GM18951 (cell line): ENCODE measurements around the gene ITPR3.

Experiments used
- POLR2A ChIP-seq: IDR thresholded peaks from 4 replicates; pipeline ENCODE4 v1.6.1; 2011; ENCODE audit warnings: mild to moderate bottlenecking; ENCODE audit not compliant: insufficient read length, insufficient read depth; ENCODE audit errors: extremely low read depth
- in situ Hi-C: fragments of 300-500 bp; cut with MboI; formaldehyde crosslinking; loops from one replicate; pipeline ENCODE4 v1.12.0; 2022; ENCODE audit warnings: low sequenced_read_pairs, mixed read lengths, inconsistent platforms; ENCODE audit not compliant: unreplicated experiment

Gene ITPR3

DNA sequence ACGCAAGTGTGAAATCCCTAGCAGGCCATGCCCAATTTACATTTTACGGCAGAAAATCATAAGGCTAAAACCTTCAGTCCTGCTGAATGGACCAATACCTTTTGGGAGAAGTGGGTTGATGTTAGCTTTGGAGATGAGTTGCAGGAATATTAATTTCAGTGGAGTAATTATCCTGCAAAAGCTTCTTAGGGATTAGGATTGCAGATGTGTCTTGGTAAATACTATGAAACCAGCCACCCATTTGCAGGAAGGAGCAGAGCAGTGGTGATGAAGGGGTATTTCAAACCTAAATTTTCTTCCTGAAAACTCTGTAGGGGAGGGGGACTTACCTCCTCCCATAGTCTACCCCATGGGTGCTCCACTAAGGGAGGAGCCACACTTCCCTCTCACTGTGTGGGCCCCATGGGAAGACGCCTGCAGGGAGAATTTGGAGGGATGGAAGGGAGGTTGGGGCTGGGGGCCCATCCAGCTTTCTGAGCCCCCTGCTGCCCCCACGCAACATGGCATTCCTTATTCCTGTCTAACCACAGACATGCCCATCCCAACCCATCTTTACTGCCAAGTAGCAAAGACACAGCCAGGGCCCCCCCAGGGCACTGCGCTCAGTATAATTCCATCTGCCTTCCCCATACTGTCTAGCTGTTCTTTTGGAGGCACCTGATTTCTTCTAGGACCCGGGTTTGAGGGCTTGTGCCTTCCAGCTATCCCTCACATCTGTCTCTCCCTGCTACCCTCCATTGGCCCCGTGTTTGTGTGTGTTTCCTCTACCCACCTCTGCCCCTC is 105.0 kb downstream of the ITPR3 start:
- in situ Hi-C loops, result no loop called here
- TF ChIP-seq POLR2A, result no peak

DNA sequence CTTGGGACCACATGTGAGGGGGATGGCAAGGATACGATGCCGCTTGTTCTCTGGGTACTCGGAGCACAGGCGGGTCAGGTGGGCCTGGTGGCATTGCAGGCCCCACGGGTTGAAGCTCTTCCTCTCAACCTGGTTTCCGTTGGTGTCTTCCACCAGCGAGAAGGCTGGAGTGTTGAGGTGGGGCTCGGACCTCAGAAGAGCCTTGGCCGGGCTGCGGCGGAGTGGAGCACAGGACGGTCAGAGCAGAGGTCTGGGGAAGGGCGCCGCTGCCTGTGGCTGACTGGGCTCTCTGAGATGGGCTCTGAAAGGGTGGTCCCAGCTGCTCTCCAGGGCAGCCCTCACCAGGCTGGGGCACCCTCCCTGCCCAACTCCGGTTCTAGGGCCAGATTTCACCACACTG is 105.6 kb downstream of the ITPR3 start:
- no peak for TF ChIP-seq POLR2A
- in situ Hi-C loops, result no loop called here

DNA sequence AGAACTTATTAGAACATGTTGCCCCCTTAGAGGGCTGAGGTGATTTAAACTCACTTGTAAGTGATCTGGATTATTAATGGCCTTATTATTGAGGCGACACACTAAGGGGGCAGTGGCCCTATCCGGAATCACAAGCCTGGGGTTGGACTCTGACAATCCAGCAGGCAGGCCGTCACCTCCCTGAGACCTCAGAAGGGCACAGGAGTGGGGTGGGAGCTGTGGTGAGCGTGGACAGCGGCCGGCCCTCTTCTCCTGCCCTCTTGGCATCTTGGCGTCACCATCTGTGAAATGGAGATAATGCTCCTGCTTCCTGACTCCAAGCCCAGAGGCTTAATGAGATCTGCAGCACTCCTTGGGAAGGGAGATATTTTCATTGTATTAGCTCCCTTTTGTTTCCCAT is 106.0 kb downstream of the ITPR3 start:
- in situ Hi-C loops, result no loop called here
- no peak for TF ChIP-seq POLR2A

- no peak for TF ChIP-seq POLR2A
- in situ Hi-C loops, result no loop called here
These were observed 106.8 kb downstream of the ITPR3 start for GRCh38 chr6:33727932-33728331.

GRCh38 chr6:33728438-33728837 is 107.3 kb downstream of the ITPR3 start:
- in situ Hi-C loops, result no loop called here

DNA sequence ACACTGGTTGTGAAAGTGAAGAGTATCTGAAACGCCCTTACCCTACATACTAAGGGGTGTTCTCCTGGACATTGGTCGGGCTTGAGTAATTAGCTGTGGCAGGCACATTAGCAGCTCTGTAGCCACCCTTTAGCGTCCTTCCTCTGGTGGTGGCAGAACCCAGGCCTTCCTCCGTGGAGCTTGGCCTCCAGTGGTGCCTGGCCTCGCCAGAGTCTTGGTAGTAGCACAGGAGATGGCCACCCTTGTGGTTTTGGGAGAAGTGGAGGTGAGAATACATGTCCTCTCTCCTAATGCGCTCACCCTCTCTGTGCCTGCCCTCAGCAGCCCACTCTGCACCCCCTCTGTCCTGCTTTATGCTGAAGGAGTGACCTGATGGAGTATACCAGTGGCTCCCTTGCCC is 107.9 kb downstream of the ITPR3 start:
- in situ Hi-C loops, result no loop called here
- TF ChIP-seq POLR2A, result no peak

More at GRCh38 chr6:33728438-33728837, 107.3 kb downstream of the ITPR3 start:
- TF ChIP-seq POLR2A, result no peak

DNA sequence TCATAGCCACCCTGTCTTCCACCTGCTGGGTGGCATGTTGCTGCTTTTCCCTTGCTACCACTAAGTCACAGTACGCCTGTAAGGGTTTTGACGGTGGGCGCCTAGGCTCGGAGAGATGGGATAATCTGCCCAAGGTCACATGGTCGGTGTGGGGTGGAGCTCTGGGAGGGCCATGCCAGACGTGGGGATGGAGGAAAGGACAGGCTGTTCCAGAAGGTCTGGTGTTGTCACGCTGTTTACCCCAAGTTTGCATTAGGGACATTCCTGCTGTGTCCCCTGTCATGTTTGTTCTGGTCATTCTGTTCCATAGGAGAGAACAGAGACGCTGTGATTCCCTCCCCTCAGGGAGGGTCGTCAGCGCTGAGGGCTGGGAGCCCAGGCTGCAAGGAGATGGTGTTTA is 109.5 kb downstream of the ITPR3 start:
- in situ Hi-C loops, result no loop called here
- no peak for TF ChIP-seq POLR2A

GRCh38 chr6:33731035-33731434 is 109.9 kb downstream of the ITPR3 start:
- TF ChIP-seq POLR2A, result no peak
- in situ Hi-C loops, result no loop called here

- in situ Hi-C loops, result no loop called here
- no peak for TF ChIP-seq POLR2A
These were observed 110.7 kb downstream of the ITPR3 start for GRCh38 chr6:33731751-33732282.

GRCh38 chr6:33732385-33732784 is 111.3 kb downstream of the ITPR3 start:
- no peak for TF ChIP-seq POLR2A

DNA sequence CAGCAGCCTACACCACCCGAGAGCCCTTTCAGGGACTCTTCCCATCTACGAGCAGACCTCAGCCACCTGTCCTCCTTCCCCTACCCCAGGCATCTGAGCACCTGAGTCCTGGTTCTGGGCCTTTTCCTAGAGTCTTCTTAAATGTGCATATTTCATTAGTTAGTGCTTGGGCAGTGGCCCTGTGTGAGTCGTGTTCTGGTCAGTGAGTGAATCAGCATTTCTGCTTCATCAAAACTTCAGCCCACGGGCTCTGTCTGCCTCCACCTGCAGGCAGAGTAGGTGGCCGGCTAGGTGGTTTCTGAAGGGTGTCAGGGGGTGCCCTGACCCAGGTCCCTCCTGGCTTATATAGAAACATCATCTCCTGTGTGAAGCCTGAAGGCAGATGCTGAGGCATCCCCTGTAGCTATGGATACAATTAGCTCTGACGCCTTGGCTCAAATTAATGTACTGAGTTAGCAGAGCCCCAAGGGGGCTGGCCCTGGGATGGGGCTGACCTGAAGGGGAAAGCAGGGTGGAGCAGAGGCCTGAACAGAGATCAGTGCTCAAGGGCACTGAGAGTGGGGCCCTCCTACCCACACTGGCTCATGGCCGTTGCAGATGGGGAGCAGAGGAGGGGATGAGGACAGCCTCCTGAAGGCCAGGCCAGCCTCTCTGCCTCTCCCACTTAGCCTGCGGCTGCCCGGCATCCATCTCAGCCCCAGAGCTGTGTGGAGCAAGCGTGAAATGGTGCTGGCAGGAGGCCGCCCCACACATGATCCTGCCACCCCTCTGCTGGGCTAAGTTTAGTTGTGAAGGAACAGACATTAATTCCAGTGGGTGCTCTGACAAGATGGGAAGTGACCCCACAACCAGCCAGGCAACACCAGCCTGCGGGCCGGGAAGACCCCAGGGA is 111.9 kb downstream of the ITPR3 start:
- in situ Hi-C loops, result no loop called here
- no peak for TF ChIP-seq POLR2A

More at GRCh38 chr6:33732385-33732784, 111.3 kb downstream of the ITPR3 start:
- in situ Hi-C loops, result no loop called here

DNA sequence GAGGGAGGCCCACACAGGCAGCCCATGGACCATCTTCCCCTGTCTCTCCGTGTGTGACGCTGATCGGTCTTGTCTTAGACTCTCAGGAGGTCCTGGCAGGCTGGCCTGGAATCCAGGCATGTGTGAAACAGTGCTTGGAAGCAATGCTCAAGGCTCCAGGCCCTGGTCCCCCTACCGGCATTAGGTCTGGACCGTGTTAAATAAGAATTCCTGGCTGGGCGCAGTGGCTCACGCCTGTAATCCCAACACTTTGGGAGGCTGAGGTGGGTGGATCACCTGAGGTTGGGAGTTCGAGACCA is 112.5 kb downstream of the ITPR3 start:
- TF ChIP-seq POLR2A, result no peak
- in situ Hi-C loops, result no loop called here

DNA sequence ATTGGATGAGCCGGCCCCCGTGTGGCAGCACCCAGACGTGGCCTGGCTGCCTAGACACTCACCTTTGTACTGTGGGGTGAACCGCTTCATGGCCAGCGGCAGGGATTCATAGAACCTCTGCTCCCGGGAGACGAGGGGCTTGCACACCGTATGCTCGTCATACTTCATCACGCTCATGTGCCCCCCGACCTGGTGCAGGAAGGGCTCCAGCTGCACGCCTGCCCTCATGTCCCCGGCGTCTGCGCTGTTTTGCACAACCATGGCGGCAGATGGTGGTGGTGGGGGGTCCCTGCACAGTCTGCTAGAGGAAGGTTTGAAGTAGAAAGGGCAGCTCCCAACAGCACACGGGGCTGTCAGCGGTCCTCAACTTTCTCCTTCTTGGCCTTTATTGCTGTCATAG is 114.1 kb downstream of the ITPR3 start:
- in situ Hi-C loops, result no loop called here
- TF ChIP-seq POLR2A, result no peak
